Activated gamma-delta T cell (primary cell): Measurements from ENCODE around the gene PABPC1L.
"Not testable (repeated sequence)": the region's sequence is repeated elsewhere in the genome, so short reads cannot be mapped to it uniquely, and the experiment has no call there.

Experiments
- DNase-seq: peaks from one replicate; lab custom pipeline; 2025; lab: John Stamatoyannopoulos, UW
- total RNA-seq, 2 donors: gene quantifications; one replicate each; lab custom pipeline; 2026; lab: John Stamatoyannopoulos, UW

The PABPC1L gene
- total RNA-seq: 17.2 to 22.7 reads per million in 2 donors

DNA sequence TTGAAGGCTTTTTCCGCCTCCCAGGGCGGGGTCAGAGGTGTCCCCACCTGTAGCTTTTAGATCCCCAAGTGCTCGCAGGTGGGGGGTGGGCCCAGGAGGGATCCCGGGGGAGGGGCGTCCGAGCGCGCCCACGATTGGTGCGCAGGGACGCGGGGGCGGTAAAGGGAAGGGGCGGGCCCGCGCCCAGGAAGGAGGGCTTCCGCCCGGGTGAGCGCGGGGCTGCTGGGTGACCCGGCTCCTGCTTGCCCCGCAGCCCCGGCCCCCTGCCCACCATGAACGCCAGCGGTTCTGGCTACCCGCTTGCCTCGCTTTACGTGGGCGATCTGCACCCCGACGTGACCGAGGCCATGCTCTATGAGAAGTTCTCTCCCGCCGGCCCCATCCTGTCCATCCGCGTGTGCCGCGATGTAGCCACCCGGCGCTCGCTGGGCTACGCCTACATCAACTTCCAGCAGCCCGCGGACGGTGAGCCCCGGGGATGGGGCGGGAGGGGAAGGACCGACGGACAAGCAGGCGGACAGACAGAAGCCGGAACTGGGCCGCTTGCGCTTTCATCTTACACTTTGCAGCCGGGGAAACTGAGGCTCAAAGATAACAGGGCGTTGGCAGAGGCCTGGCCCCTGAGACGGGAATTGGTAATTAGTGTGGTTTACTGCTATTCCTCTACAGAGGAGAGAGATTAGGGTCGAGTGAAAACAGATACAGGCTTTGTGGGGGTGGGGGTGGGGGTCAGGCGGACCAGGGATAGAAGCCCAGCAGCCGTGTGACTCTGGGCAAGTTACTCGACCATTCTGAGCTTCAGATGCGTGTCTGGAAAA lies at the start of gene PABPC1L:
PABPC1L (plus strand) TSS at position 189 of the 818 bp plus-strand sequence; CDS start at position 273, 84 bp downstream.
- peak; percentile 62 for DNase-seq

DNA sequence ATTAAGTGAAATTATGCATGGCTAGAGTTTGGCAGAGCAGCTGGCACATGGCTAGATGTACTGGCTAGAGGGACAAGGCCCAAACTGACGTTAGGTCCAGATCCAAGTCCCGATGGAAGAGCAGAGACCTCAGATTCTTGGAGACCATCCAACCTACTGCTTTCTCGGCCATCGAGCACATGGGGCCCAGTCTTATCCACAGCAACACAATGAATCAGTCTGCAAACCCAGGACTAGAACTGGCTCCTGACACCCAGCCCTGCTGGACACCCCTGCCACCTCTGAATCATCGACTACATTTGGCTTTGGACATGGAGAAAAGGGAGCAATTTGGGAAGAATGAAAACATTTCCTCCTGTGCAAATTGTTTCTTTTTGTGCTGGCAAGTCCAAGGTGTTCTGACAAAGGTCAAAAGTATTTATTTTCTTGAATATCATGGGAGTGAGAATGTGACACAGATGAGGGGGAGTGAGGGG lies 48.3 kb upstream of the PABPC1L start:
- no peak for DNase-seq

DNA sequence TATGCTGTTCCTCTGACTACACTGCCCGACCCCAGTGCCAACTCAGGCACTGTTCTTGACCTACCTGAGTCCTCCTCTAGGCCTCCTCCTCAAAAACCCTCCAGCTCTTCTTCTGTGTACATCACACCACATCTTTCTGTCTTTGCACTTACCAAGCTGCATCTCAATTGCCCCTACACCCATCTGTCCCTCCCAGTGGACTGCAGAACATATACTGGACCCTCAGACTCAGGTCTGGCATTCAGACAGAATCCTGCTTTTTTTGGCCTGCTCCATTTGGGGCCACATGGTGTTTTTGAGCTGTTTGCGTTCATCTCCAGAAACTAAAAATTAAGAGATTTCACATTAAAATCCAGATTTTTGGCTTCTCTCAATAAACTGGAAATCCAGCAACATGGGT lies 47.6 kb upstream of the PABPC1L start:
- no peak for DNase-seq

DNA sequence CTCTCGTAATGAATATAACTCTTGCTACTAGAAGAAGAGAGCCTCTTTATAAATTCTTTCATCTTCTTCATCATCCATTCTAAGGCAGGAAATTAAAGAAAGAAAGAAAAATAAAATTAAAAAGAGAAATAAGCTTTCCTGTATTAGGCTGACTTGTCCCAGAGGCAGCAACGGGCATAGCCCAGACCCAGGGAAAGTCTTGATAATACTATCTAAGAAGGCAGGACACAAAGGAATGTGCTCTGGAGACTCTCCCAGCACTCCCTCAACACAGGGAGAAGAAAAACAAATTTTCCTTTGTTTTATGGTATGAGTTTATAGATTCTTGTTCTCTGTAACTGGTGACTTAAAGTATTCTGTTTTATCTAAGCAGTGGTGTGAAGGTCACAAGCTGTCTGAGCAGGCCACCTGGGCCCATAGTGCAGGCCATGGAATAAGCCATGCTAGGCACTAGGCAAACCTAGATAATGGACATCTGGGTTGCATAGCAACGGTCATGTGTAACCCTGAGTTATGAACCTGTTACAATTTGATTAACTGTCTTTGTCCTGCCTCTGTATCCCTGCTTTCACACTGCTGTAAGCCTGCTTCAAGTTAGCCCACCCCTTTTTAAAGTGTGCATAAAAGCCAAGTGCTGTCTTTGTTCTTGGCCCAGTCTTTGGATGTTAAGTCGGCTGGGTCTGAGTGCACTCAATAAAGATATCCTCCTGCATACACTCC lies 46.3 kb upstream of the PABPC1L start:
- not testable (repeated sequence) for DNase-seq

DNA sequence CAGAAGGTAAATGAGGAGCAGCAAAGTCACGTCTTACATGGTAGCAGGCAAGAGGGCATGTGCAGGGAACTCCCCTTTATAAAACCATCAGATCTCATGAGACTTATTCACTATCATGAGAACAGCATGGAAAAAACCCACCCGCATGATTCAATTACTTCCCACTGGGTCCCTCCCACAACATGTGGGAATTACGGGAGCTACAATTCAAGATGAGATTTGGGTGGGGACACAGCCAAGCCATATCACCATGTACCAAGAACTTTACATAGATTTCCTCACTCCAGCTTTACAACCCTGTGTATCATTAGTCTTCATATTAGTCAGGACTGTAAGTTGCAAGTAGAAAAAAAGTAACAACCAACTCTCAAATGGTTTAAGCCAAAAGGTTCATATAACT lies 45.4 kb upstream of the PABPC1L start:
- DNase-seq: not testable (repeated sequence)

DNA sequence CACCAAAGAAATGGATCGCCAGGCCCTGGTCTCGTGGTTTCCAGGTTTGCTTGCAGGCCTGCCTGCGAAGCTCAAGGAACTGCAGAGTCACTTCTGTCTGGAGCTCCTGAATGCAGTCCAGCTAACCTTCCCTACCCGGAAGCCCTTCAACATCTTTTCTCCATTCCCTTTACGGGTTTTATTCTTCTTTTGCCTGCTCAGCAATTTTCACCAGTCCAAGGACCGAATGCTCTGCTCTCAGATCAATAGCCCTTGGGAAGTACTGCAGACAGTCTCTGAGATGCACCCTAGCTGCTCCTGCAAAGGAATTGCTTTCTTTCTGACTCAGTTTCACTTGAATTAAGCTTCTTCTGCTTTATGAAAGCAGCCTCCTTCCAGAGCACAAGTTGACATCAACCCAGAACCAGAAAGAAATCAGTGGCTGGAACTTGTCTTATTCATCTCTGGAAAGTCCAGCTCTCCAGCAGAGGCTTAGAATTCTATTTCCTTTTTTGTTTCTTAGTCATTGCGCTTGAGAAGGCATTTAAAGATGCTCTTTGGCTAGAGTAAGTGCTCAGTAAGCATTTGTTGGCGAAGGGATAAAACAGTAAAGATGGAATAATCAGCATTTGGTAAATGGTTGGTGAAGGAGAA lies 43.0 kb upstream of the PABPC1L start:
- no peak for DNase-seq

DNA sequence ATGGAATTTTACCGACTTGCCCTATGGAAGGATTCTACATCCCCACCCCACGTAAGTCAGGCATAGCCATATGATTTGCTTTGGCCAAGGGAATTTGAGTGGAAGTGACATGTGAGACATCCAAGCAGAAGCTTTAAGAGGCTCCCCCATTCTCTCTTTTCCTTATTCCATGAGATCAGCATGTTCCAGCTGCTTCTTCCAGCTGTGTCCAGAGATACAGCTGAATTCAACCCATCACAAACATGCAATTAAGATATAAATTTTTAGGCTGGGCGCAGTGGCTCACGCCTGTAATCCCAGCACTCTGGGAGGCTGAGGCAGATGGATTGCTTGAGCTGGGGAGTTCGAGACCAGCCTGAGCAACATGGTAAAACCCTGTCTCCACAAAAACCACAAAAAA lies 40.4 kb upstream of the PABPC1L start:
- no peak for DNase-seq

- not testable (repeated sequence) for DNase-seq
Measured at GRCh38 chr20:44882360-44882759, 27.5 kb upstream of the PABPC1L start.

- DNase-seq: no peak
Measured at GRCh38 chr20:44883214-44883902, 26.5 kb upstream of the PABPC1L start.

GRCh38 chr20:44884907-44885391 lies 24.9 kb upstream of the PABPC1L start:
- DNase-seq: no peak

DNA sequence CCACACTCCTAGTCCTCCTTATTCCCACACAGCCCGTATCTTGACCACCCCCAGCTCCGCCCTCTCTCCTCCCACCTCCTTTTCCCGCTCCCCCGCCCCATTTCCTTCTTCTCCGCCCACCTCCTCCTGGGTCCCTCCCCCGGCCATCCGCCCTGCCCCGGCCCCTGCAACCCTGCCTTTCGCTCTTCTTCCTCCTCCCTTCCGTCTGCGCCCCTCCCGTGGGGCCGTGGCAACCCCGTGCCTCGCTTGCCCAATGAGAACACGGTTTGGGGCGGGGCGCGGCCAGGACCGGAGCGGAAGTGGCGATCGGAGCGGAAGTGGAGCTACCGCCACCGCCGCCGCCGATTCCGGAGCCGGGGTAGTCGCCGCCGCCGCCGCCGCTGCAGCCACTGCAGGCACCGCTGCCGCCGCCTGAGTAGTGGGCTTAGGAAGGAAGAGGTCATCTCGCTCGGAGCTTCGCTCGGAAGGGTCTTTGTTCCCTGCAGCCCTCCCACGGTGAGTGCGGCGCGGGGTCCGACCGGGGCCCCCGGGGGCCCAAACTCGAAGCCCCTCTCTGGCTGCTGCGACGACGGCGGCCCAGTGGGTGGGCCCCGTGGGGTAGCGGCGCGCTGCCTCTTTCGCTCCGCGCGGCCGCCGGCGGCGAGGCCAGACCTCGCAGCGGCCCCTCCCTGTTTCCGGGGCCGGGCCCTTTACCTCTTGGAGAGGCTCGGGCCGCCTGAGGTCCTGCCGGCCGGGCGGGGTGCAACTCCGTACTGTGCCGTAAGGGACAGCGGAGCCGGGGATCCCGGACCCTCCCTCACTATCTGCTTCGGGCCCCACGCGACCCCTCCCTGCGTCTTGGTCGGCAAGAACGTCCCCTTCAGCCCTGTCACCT lies 24.2 kb upstream of the PABPC1L start, which contains the start of gene YWHAB:
YWHAB (plus strand) TSS at position 314 of the 874 bp plus-strand sequence. CDS start 15,829 bp downstream, outside the sequence.
- peak; percentile 97 for DNase-seq

DNA sequence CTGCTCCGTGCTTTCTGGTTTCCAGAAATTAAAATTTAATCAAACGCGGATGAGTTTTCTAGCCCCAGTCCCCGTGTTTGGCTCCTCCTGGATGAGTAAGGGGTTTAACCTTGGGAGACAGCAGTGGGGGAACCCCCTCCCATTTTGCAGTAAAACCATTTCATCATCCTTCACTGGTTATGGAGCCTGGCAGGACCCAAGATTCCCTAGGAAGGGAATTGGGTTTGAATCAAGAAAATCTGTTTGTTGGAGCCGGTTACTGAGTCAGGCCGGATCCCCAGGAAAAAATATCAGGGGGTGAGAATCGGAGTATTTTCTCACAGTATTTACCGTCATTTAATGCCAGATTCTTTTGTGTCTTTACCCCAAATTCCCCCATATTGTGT lies 23.6 kb upstream of the PABPC1L start:
- no peak for DNase-seq

DNA sequence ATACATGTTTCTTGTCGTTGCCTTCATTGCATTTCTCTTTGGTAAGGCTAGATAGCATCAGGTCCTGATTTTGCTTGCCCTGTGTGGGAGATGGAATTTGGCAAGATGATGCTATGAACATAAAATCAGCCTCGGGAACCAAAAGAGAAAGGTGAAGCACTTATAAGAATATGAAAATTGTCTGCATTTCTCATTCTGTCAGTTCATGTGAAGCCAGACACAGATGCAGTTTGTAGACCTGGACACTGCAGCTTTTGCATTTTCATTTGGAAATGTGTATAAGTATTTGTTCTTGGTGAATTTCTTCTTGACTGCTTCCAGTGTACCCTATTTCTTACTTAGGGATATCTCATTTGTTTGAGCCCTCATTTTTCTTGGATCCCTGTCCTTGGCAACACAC lies 23.0 kb upstream of the PABPC1L start:
- DNase-seq: no peak

GRCh38 chr20:44887466-44887865 lies 22.4 kb upstream of the PABPC1L start:
- DNase-seq: no peak

GRCh38 chr20:44888226-44889103 lies 21.4 kb upstream of the PABPC1L start:
- no peak for DNase-seq

DNA sequence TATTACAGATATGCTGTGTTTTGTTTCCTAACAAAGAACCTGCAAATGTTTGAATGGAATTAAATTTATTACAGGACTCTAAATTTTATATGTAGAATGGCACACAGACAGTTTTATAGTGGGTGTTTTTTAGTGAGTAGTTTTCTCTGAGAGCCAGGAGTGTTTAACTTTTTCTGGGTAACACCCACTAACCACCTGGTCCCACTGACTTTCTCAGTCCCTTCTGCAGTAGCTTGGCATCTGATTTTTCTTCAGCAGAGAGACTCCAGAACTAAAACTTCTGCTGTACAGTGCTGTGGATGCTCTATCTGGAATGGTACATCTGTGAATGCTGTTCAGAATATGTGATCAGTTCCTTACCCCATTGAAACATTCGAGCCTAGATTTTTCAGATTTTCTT lies 18.0 kb upstream of the PABPC1L start:
- no peak for DNase-seq

GRCh38 chr20:44894959-44895358 lies 14.9 kb upstream of the PABPC1L start:
- DNase-seq: no peak

- no peak for DNase-seq
Measured at GRCh38 chr20:44896583-44896982, 13.3 kb upstream of the PABPC1L start.

GRCh38 chr20:44897133-44897532 lies 12.7 kb upstream of the PABPC1L start:
- no peak for DNase-seq
